ENCODE results near the gene MRPL24. TPM values are rescaled to one million over a fixed set of nuclear protein-coding genes. Genes with fewer than 3 reads are reported as not detected.

Gene MRPL24
- total and polyA plus RNA-seq, 9 of the 15 experiments (the other 6 are each of a cell fraction or from before 2014, with no cell fraction given): 74.3 to 267 (median 113) TPM

DNA sequence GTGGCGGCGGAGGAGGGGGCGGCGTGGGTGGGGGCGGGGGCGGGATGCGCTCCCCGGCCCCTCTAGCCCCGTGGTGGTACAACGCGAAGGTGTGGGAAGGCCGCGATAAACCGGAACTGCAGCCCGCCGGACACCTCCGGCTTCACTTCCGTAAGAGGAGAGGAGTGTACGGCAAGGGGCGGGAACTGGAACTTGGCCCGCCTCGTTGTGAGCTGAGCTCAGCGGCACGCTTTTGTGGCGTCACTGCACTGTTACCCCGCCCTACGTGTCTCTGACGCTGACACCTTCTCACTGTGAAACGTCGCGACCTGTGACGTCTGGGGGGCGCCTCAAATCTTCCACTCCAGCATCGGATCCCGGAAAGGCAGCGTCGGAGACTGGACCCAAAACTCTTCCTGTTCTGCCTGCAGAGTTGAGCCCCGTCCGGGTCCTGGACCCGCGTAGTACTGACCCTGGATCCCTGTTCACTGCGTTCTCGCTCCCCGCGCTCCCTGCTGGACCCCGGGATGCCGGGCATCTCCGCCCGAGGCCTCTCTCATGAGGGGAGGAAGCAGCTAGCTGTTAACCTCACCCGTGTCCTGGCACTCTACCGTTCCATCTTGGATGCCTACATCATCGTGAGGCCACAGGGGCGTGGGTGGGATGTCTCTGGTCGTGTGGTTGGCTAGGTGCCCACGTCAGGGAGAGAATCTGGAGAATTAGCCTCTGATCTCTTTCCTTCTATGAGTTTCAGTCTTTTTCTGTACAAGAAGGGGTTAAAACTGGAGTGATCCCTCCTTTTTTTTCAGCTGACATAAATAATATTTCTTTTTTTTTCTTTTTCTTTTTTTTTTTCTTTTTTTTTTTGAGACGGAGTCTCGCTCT lies 12.1 kb downstream of the MRPL24 start, which contains the start of gene ISG20L2 (continued):
- TF ChIP-seq, protein P1, sequence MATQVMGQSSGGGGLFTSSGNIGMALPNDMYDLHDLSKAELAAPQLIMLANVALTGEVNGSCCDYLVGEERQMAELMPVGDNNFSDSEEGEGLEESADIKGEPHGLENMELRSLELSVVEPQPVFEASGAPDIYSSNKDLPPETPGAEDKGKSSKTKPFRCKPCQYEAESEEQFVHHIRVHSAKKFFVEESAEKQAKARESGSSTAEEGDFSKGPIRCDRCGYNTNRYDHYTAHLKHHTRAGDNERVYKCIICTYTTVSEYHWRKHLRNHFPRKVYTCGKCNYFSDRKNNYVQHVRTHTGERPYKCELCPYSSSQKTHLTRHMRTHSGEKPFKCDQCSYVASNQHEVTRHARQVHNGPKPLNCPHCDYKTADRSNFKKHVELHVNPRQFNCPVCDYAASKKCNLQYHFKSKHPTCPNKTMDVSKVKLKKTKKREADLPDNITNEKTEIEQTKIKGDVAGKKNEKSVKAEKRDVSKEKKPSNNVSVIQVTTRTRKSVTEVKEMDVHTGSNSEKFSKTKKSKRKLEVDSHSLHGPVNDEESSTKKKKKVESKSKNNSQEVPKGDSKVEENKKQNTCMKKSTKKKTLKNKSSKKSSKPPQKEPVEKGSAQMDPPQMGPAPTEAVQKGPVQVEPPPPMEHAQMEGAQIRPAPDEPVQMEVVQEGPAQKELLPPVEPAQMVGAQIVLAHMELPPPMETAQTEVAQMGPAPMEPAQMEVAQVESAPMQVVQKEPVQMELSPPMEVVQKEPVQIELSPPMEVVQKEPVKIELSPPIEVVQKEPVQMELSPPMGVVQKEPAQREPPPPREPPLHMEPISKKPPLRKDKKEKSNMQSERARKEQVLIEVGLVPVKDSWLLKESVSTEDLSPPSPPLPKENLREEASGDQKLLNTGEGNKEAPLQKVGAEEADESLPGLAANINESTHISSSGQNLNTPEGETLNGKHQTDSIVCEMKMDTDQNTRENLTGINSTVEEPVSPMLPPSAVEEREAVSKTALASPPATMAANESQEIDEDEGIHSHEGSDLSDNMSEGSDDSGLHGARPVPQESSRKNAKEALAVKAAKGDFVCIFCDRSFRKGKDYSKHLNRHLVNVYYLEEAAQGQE (IDR thresholded peaks at IDR 0.05; ENCODE audit: borderline replicate concordance): no peak
- TF ChIP-seq, protein P1 (CRISPR knock-in tag; IDR thresholded peaks at IDR 0.05; ENCODE audit: low read depth): 0 out of 2 replicates have a peak, but pooled peaks have one; percentile 35
- TF ChIP-seq, protein P2, sequence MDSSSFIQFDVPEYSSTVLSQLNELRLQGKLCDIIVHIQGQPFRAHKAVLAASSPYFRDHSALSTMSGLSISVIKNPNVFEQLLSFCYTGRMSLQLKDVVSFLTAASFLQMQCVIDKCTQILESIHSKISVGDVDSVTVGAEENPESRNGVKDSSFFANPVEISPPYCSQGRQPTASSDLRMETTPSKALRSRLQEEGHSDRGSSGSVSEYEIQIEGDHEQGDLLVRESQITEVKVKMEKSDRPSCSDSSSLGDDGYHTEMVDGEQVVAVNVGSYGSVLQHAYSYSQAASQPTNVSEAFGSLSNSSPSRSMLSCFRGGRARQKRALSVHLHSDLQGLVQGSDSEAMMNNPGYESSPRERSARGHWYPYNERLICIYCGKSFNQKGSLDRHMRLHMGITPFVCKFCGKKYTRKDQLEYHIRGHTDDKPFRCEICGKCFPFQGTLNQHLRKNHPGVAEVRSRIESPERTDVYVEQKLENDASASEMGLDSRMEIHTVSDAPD (CRISPR knock-in tag; IDR thresholded peaks at IDR 0.05): no peak
- no peak for TF ChIP-seq ZNF75A (CRISPR knock-in tag; IDR thresholded peaks at IDR 0.05)
- TF ChIP-seq, protein P3, sequence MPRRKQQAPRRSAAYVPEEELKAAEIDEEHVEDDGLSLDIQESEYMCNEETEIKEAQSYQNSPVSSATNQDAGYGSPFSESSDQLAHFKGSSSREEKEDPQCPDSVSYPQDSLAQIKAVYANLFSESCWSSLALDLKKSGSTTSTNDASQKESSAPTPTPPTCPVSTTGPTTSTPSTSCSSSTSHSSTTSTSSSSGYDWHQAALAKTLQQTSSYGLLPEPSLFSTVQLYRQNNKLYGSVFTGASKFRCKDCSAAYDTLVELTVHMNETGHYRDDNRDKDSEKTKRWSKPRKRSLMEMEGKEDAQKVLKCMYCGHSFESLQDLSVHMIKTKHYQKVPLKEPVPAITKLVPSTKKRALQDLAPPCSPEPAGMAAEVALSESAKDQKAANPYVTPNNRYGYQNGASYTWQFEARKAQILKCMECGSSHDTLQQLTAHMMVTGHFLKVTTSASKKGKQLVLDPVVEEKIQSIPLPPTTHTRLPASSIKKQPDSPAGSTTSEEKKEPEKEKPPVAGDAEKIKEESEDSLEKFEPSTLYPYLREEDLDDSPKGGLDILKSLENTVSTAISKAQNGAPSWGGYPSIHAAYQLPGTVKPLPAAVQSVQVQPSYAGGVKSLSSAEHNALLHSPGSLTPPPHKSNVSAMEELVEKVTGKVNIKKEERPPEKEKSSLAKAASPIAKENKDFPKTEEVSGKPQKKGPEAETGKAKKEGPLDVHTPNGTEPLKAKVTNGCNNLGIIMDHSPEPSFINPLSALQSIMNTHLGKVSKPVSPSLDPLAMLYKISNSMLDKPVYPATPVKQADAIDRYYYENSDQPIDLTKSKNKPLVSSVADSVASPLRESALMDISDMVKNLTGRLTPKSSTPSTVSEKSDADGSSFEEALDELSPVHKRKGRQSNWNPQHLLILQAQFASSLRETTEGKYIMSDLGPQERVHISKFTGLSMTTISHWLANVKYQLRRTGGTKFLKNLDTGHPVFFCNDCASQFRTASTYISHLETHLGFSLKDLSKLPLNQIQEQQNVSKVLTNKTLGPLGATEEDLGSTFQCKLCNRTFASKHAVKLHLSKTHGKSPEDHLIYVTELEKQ (CRISPR knock-in tag; IDR thresholded peaks at IDR 0.05): no peak
- no peak for TF ChIP-seq NCOR1 (IDR thresholded peaks at IDR 0.05)
- TF ChIP-seq CCNT2 (IDR thresholded peaks at IDR 0.05; ENCODE audit: borderline replicate concordance, extremely low read depth, insufficient read length, low read depth, low read length): no peak
- TF ChIP-seq SIN3A (IDR thresholded peaks at IDR 0.05; ENCODE audit: borderline replicate concordance in 2 of 2, control insufficient read depth in 1 of 2, low read depth in 2 of 2, low read length in 2 of 2): peak in 1 of 2 experiments; percentile 59; a peak in 1 of 4 replicates
- no peak for TF ChIP-seq ZKSCAN3 (CRISPR knock-in tag; IDR thresholded peaks at IDR 0.05)
- no peak for TF ChIP-seq CBX1 (IDR thresholded peaks at IDR 0.05; ENCODE audit: low read depth)
